ENCODE data around the gene CNTN4. TPM values are rescaled to one million over a fixed set of nuclear protein-coding genes. Genes with fewer than 3 reads are reported as not detected.

The CNTN4 gene
- total and polyA plus RNA-seq, 7 donors, result 0.17 to 3.2 (median 0.42) TPM

- ATAC-seq (no peak), DNase-seq (no peak)
- no peak overlapping the region for H3K4me3 ChIP-seq
- TF ChIP-seq CTCF (IDR thresholded peaks at IDR 0.05), result no peak
- intact Hi-C loops (cut with DNase I), result no loop called here
- no peaks in the 10 kb centered on the region for H3K9me3 ChIP-seq
- no peaks in the 10 kb centered on the region for H3K36me3 ChIP-seq (ENCODE audit: insufficient read depth in 1 of 2, low read depth in 1 of 2)
- no peaks in the 10 kb centered on the region for H3K27me3 ChIP-seq (ENCODE audit: insufficient read depth in 3 of 3, low read length in 2 of 3)
- H3K4me1 ChIP-seq, result no peaks in the 10 kb centered on the region
- no peak overlapping the region for H3K27ac ChIP-seq
Observed at GRCh38 chr3:2244137-2244536, 145.5 kb downstream of the CNTN4 start.

GRCh38 chr3:2246873-2247648 lies 148.4 kb downstream of the CNTN4 start:
- H3K4me3 ChIP-seq, result no peak overlapping the region
- no peak overlapping the region for H3K27ac ChIP-seq
- TF ChIP-seq CTCF (IDR thresholded peaks at IDR 0.05), result no peak
- intact Hi-C loops (cut with DNase I), result no loop called here
- no peaks in the 10 kb centered on the region for H3K9me3 ChIP-seq
- no peak for DNase-seq
- 77 to 85% (median 83%) methylated on average over 6 of the region's 6 CpGs for WGBS, 3 donors
- no peaks in the 10 kb centered on the region for H3K27me3 ChIP-seq (ENCODE audit: insufficient read depth in 3 of 3, low read length in 2 of 3)
- no peaks in the 10 kb centered on the region for H3K4me1 ChIP-seq
- ATAC-seq, result no peak
- no peaks in the 10 kb centered on the region for H3K36me3 ChIP-seq (ENCODE audit: insufficient read depth in 1 of 2, low read depth in 1 of 2)

DNA sequence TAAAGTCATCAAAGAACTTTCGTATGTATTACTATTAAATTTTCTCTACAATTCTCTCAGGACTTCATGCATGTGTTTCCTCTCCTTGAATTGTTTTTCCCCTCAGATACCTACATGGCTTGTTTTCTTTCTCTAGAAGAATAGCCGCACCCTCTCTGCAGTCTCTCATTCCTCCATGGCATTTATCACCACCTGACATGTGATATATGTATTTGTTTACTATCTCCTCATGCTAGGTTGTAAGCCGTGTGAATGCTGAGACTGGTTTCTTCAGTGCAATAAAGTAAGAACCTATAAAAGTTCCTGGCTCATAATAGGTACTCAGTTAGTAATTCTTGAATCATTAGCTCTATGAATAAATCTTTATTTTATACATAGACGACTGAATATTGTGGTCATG lies 149.2 kb downstream of the CNTN4 start:
- WGBS, 3 donors, result 61 to 66% (median 63%) methylated on average over 4 of the region's 4 CpGs
- intact Hi-C loops (cut with DNase I), result no loop called here
- Histone ChIP-seq H3K4me1 (no peaks in the 10 kb centered on the region), H3K27me3 (ENCODE audit: insufficient read depth in 3 of 3, low read length in 2 of 3) (no peaks in the 10 kb centered on the region), H3K4me3 (no peak overlapping the region), H3K36me3 (ENCODE audit: insufficient read depth in 1 of 2, low read depth in 1 of 2) (no peaks in the 10 kb centered on the region), H3K27ac (no peak overlapping the region), H3K9me3 (no peaks in the 10 kb centered on the region)
- no peak for ATAC-seq
- no peak for DNase-seq
- no peak for TF ChIP-seq CTCF (IDR thresholded peaks at IDR 0.05)

DNA sequence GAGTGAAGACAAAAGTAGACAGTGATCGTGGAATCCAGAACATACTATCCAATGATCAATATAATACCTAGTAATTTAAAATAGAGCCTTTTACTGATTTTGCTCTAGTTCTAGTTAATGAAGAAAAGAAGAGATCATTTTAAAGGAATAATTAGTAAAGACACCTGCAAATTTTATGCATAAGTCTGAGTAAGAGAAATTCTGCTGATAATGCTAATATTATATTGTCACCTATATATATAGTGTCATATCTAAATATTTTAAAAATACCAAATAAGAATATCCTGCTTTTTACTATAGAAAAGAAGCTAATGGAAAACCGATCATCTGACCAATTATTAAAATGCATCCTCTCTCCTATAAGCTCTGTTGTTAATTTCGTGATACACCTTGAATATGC lies 152.1 kb downstream of the CNTN4 start:
- no peaks in the 10 kb centered on the region for H3K27me3 ChIP-seq (ENCODE audit: insufficient read depth in 3 of 3, low read length in 2 of 3)
- no peak overlapping the region for H3K27ac ChIP-seq
- DNase-seq (no peak), ATAC-seq (no peak)
- no peak overlapping the region for H3K4me3 ChIP-seq
- WGBS, 3 donors, result 72 to 82% (median 72%) methylated on average over 3 of the region's 3 CpGs
- H3K9me3 ChIP-seq, result no peaks in the 10 kb centered on the region
- TF ChIP-seq CTCF (IDR thresholded peaks at IDR 0.05), result no peak
- intact Hi-C loops (cut with DNase I), result no loop called here
- no peaks in the 10 kb centered on the region for H3K36me3 ChIP-seq (ENCODE audit: insufficient read depth in 1 of 2, low read depth in 1 of 2)
- H3K4me1 ChIP-seq, result no peaks in the 10 kb centered on the region

- ATAC-seq (no peak), DNase-seq (no peak)
- Histone ChIP-seq H3K9me3 (no peaks in the 10 kb centered on the region), H3K36me3 (ENCODE audit: insufficient read depth in 1 of 2, low read depth in 1 of 2) (no peaks in the 10 kb centered on the region), H3K4me1 (no peaks in the 10 kb centered on the region), H3K27me3 (ENCODE audit: insufficient read depth in 3 of 3, low read length in 2 of 3) (no peaks in the 10 kb centered on the region), H3K4me3 (no peak overlapping the region), H3K27ac (no peak overlapping the region)
- 64 to 72% (median 72%) methylated on average over 3 of the region's 3 CpGs for WGBS, 3 donors
- intact Hi-C loops (cut with DNase I), result no loop called here
- TF ChIP-seq CTCF (IDR thresholded peaks at IDR 0.05), result no peak
Observed at GRCh38 chr3:2261747-2262146, 163.1 kb downstream of the CNTN4 start.

Data from psoas muscle (tissue), 8 donors.